IPS-20b (cell line): Measurements from ENCODE around the gene ARVCF.

Source experiments
- H3K27ac ChIP-seq: one replicate; pipeline ENCODE4 v1.5.1; 2013; ENCODE audit warnings: low read length
- H3K27me3 ChIP-seq: 2 replicates; pipeline ENCODE4 v1.6.1; 2013; ENCODE audit warnings: mild to moderate bottlenecking, low read length, inconsistent platforms; ENCODE audit not compliant: insufficient read depth
- H3K36me3 ChIP-seq: 2 replicates; pipeline ENCODE4 v1.6.1; 2013; ENCODE audit warnings: low read depth, mild to moderate bottlenecking, inconsistent platforms, low read length, moderate library complexity; ENCODE audit not compliant: insufficient read depth
- H3K4me1 ChIP-seq: 2 replicates; pipeline ENCODE4 v1.6.1; 2013; ENCODE audit warnings: mild to moderate bottlenecking, control low read depth, inconsistent platforms, low read length, moderate library complexity; ENCODE audit not compliant: insufficient read depth
- H3K4me3 ChIP-seq: 2 replicates; pipeline ENCODE4 v1.5.1; 2013; ENCODE audit warnings: mild to moderate bottlenecking, low read length, inconsistent platforms
- H3K9ac ChIP-seq: 2 replicates; pipeline ENCODE4 v1.6.1; 2013; ENCODE audit warnings: low read depth, mild to moderate bottlenecking, inconsistent platforms, low read length, moderate library complexity
- H3K9me3 ChIP-seq: 2 replicates; pipeline ENCODE4 v1.6.1; 2013; ENCODE audit warnings: mild to moderate bottlenecking, low read depth, low read length, inconsistent platforms; ENCODE audit not compliant: insufficient read depth

The ARVCF gene

DNA sequence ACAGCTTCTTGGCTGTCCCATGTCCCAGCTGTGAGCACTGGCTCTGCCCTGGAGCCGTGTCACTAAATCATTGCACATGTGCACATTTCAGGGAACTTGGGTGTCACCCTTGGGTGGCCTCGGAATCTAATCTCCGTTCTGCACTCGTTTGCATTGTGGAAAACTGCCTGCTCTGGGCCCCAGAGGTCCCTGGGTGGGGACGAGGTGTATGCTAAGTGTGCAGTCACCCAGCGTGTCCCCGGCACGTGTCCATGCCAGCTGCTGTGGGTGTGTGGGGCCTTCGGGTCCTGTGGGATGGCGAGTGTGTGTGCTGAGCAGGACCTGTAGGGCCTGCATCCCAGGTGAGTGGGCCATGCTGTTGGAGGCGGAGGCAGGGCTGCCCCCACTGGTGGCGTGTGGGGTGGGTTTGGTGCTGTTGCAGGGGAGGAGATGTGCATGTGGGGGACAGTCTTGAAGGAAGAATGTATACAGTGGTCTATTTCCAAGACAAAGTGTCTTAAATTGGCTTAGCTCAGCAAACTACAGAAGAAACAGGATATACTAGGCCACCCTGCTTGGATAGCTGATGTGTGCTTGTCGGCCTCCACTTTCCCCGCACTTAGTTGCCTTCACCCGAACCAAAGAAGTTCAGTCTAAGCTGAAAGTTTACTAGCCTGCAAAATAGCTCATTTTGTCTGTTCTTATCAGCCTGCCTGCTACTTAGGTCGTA lies 18.9 kb upstream of the ARVCF start:
- no peaks in the 10 kb centered on the region for H3K27me3 ChIP-seq
- H3K9ac ChIP-seq = no peak overlapping the region
- no peaks in the 10 kb centered on the region for H3K9me3 ChIP-seq
- no peak overlapping the region for H3K4me3 ChIP-seq
- H3K36me3 ChIP-seq = no peaks in the 10 kb centered on the region
- no peak overlapping the region for H3K27ac ChIP-seq
- no peaks in the 10 kb centered on the region for H3K4me1 ChIP-seq

DNA sequence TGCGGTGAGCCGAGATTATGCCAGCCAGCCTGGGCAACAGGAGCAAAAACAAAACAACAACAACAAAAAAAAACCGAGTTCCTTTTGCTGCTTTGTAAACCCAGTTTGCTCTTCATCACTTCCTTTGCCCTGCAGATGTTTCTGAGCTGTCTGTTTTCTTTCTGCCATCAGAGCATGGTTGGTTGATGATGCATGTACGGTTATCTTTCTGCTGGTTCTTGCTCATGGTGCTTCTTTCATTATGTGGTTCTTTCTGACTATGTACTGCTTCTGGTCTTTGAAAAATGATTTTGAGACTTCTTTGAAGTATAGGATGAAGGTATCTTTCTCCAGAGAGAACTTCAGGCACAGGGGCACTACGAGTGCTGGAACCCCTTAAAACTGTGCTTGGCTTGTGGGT lies 17.5 kb upstream of the ARVCF start:
- H3K27ac ChIP-seq = no peak overlapping the region
- H3K4me1 ChIP-seq = no peaks in the 10 kb centered on the region
- H3K9ac ChIP-seq = no peak overlapping the region
- H3K4me3 ChIP-seq = no peak overlapping the region
- no peaks in the 10 kb centered on the region for H3K27me3 ChIP-seq
- no peaks in the 10 kb centered on the region for H3K36me3 ChIP-seq
- no peaks in the 10 kb centered on the region for H3K9me3 ChIP-seq

DNA sequence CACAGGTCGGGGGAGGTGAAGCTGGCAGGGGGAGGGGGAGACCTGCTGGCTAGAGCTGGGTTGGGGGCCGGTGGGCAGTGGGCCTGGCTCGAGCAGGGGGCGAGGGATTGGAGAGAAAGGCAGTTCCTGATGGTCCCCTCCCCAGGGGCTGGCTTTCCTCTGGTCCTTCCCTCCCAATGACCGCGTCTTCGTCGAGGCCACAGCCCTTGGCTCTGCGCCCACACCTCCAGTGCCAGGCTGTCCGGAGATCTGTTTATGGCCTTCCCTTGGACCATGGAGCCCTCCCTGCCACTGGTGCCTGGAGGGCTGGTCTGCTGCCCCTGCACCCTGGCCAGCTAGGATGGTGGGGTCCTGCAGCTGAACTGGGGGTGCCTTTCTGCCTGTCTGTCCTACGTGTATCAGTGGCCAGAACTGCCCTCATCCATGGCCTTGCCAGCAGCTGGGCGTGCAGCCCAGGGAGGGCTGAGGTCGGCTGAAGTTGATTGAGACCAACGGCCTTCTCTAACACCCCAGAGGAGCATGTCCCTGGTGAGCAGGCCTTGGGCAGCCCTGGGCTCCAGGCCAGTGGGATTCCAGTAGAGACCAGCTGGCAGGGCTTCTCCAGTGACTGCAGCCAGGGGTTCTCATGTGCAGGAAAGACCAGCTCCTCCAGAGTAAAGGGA lies 16.6 kb upstream of the ARVCF start:
- no peaks in the 10 kb centered on the region for H3K4me1 ChIP-seq

DNA sequence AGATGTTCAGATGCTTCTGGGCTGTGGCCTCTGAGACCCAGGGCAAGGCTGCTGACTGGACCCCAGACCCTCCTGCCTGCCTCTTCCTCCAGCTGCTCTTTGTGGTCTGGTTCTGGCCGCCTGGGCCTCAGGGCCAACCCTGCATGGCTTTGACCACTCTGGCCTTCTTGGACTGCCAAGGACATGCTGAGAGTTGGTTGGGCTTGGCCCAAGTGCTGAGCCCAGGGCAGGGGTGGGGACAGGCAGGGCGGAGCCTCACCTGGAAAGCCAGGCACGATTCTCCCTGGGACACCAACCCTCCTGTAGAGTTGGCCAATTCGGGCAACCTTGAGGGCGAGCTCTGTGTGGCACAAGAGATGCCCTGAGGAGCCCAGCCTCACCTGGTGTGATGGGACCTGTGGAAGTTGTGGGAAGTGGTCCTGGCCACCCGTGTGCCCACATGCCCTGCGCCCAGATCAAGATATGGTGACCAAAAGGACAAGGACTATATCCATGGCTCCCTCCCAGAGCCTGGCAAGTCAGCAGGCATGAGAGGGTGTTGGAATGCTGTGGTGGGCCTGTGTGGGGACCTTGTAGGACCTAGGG lies 15.9 kb upstream of the ARVCF start:
- no peak overlapping the region for H3K4me3 ChIP-seq
- H3K27ac ChIP-seq = no peak overlapping the region
- no peak overlapping the region for H3K9ac ChIP-seq
- no peaks in the 10 kb centered on the region for H3K27me3 ChIP-seq
- no peaks in the 10 kb centered on the region for H3K9me3 ChIP-seq
- H3K36me3 ChIP-seq = no peaks in the 10 kb centered on the region
- H3K4me1 ChIP-seq = no peaks in the 10 kb centered on the region

More for the DNA sequence above, 16.6 kb upstream of the ARVCF start:
- Histone ChIP-seq H3K9me3 (no peaks in the 10 kb centered on the region), H3K36me3 (no peaks in the 10 kb centered on the region), H3K27ac (no peak overlapping the region), H3K27me3 (no peaks in the 10 kb centered on the region), H3K9ac (no peak overlapping the region), H3K4me3 (no peak overlapping the region)

DNA sequence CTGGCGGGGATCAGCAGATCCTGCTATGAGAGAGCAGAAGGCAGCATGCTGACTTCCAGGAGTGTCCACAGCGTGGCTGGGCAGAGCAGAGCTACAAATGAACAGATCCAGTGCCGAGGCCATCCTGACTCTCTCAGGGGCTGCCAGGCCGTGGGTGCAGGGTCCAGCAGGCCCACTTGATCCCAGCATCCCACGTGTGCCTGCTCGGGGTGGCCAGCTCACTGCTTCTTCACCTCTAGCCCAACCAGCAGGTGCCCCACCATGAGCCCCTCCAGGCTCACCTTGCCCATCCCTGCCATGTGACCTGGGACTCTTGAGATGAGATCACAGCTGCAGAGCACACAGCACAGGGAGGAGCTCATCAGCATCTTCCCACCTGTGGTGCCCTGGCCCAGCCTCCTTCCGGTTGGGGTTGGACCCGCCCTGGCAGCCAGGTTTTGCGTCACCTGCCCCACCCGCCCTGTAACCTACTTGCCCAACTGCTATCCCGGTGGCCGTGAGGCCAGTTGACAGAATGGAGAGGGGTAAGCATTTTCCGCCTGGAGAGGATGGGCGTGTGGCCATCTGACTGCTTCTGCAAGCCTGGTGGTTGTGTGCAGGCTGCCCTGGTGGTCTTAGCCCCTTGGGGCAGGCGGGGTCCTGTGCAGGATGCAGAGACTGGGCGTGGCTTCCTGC lies 15.2 kb upstream of the ARVCF start:
- Histone ChIP-seq H3K27me3 (no peaks in the 10 kb centered on the region), H3K36me3 (no peaks in the 10 kb centered on the region), H3K9me3 (no peaks in the 10 kb centered on the region), H3K4me1 (no peaks in the 10 kb centered on the region), H3K4me3 (no peak overlapping the region), H3K9ac (no peak overlapping the region), H3K27ac (no peak overlapping the region)

DNA sequence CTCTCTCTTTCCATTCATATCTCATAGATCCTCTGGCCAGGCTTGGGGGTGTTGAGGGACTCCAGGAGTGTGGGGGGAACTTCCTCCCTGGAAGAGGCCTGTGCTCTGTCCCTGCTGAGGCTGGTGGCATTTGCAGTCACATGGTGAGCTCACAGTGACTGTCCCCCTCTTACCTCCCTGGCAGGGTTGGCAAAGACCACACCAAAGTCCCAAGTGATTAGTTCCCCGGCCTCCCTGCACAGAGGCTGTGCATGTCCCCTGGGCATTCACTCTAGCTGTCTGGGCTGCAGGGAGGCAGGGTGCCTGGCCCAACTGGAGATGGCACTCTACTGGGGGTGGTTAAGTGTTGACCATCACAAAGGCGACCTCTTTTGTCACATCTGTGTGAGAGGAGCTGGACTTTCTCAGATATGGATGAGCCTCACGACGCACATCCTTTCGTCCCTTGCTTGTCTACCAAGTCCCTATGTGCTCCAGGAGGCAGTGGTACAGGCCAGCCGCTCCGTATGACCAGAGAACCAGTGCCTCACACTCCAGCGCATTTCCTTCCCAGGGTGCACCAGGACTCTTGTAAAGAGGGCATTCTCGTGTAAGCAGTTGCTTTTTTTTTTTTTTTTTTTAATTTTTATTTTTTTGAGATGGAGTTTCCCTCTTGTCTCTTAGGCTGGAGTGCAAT lies 13.1 kb upstream of the ARVCF start:
- H3K9ac ChIP-seq = no peak overlapping the region
- H3K9me3 ChIP-seq = no peaks in the 10 kb centered on the region
- no peaks in the 10 kb centered on the region for H3K4me1 ChIP-seq
- no peaks in the 10 kb centered on the region for H3K27me3 ChIP-seq
- no peaks in the 10 kb centered on the region for H3K36me3 ChIP-seq
- no peak overlapping the region for H3K4me3 ChIP-seq
- H3K27ac ChIP-seq = no peak overlapping the region

DNA sequence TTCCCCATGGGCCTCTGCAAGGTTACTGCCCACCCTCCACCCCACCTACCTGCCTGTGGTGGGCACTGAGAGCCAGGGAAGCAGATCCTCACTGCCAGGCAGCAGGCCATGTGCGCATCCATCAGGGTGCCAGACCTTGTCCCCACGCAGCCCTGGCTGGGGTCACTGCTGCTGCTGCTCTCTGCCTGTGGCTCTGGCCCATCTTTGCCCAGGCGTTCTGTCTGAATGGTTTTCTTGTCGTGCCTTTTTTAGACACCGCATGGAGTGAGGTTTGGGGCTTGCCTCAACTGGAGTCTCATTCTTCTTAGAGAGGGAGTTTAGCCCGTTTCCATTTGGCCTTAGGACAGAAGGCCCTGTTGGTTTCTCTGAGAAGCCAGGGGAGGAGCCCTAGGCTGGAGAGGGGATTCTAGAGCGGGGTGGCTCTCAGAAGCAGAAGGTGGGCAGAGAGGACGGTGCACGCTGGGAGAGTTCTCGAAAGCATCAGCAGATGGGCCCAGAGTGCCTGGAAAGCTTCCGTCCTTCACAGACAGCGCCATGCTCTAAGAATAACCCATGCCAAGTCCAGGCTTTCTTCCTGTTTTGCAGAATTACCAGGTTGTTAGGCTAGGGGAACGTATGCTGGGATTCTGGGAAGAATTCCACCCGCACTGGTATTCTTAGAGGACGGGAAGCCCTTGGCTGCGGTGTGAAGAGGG lies 12.4 kb upstream of the ARVCF start:
- no peak overlapping the region for H3K27ac ChIP-seq
- no peaks in the 10 kb centered on the region for H3K27me3 ChIP-seq
- H3K9ac ChIP-seq = no peak overlapping the region
- H3K4me1 ChIP-seq = no peaks in the 10 kb centered on the region
- no peak overlapping the region for H3K4me3 ChIP-seq
- H3K9me3 ChIP-seq = no peaks in the 10 kb centered on the region
- no peaks in the 10 kb centered on the region for H3K36me3 ChIP-seq

DNA sequence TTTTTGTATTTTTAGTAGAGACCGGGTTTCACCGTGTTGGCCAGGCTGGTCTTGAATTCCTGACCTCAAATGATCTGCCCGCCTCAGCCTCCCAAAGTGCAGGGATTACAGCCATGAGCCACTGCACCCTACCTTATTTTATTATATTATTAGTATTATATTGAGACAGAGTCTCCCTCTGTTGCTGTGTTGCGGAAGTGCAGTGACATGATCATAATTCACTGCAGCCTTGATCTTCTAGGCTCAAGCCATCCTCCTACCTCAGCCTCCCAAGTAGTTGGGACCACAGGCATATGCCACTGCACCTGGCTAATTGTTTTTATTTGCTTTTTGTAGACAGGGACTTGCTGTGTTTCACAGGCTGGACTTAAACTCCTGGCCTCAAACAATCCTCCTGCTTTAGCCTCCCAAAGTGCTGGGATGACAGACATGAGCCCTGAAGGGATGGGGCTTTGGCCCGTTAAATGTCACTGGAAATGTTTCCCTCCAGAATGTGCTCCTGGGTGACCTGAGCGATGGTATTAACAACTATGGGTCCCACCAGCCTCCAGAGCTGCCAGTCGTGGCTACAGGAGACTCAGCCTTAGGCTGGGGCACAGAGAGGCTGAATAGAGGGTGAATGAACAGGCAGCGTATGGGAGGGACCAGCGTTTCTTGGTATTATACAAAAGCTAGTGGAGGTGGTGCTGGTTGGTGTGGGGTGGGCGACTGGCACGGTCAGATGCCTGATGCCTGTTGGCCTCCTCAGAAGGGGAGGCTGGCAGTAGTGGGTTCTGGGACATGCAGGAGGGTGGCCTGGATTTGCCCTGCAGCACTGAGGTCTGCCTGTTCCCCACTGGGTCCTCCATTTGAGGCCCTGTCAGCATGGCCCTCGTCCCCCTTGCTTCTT lies 11.6 kb upstream of the ARVCF start:
- Histone ChIP-seq H3K36me3 (no peaks in the 10 kb centered on the region), H3K4me3 (no peak overlapping the region), H3K9me3 (no peaks in the 10 kb centered on the region), H3K27ac (no peak overlapping the region), H3K9ac (no peak overlapping the region), H3K27me3 (no peaks in the 10 kb centered on the region), H3K4me1 (no peaks in the 10 kb centered on the region)

DNA sequence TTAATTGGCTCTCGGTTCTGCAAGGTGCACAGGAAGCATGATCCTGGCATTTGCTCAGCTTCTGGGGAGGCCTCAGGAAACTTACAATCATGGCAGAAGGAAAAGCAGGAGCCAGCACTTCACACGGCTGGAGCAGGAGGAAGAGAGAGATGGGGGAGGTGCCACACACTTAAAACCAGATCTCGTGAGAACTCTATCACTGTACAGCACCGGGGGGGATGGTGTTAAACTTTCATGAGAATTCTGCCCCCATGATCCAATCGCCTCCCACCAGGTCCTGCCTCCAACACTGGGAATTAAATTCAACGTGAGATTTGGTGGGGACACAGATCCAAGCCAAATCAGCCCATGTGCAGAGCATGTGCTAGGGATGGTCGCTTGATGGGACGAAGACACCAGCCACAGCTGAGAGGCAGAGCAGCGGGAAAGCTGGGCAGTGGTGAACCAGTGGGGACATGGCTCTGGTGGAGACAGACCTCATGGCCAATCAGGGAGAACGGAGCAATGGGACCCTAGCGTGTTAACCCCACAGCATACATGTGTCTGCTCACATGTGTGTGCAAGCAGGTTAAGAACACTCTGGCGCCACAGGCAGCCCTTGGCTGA lies 10.5 kb upstream of the ARVCF start:
- no peak overlapping the region for H3K27ac ChIP-seq
- H3K36me3 ChIP-seq = no peaks in the 10 kb centered on the region
- no peak overlapping the region for H3K4me3 ChIP-seq
- H3K9me3 ChIP-seq = no peaks in the 10 kb centered on the region
- H3K27me3 ChIP-seq = no peaks in the 10 kb centered on the region
- H3K4me1 ChIP-seq = no peaks in the 10 kb centered on the region
- H3K9ac ChIP-seq = no peak overlapping the region

DNA sequence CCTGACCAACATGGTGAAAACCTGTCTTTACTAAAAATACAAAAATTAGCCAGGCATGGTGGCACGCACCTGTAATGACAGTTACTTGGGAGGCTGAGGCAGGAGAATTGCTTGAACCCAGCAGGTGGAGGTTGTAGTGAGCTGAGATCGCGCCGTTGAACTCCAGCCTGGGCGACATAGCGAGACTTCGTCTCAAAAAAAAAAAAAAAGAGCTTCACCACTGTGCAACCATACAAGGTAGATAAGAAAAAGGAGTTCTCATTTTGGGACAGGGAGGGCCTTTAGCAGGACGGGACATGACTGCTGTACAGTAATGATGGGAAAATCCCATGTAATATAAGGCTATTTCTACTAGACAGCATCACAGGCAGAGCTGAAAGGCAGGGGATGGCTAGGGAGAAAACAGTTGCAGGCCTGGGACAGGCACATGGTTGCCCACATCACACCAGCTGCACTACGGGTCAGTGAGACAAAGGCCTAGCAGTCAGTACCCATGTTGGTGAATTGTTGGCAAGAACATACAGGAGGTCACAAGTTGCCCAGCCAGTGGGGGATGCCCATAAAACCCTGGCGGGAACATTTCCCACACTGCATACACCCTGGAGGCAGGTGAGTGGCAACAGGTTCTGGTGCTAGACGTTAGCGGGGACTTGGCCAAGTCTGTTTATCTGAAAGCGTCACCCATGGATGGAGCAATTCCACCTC lies 9.7 kb upstream of the ARVCF start:
- no peak overlapping the region for H3K9ac ChIP-seq
- no peak overlapping the region for H3K4me3 ChIP-seq
- no peaks in the 10 kb centered on the region for H3K9me3 ChIP-seq
- H3K27me3 ChIP-seq = no peaks in the 10 kb centered on the region
- H3K4me1 ChIP-seq = no peaks in the 10 kb centered on the region
- H3K36me3 ChIP-seq = no peaks in the 10 kb centered on the region
- H3K27ac ChIP-seq = no peak overlapping the region
